Activated naive CD8-positive, alpha-beta T cell treated with anti-CD3 and anti-CD28 coated beads for 36 hours (primary cell): ENCODE results near the gene ESRRA. TPM values are rescaled to one million over a fixed set of nuclear protein-coding genes. Genes with fewer than 3 reads are reported as not detected.
"Not testable (repeated sequence)": the region's sequence is repeated elsewhere in the genome, so short reads cannot be mapped to it uniquely, and the experiment has no call there.

ENCODE experiments used
- DNase-seq: peaks from one replicate; pipeline ENCODE4 v3.0.0; 2021
- H3K27ac Mint-ChIP-seq: one replicate; pipeline ENCODE4 v1.8.0; 2022; ENCODE audit warnings: mild to moderate bottlenecking, moderate library complexity, mixed read lengths
- H3K27me3 Mint-ChIP-seq: one replicate; pipeline ENCODE4 v1.8.0; 2022; ENCODE audit warnings: mild to moderate bottlenecking, mixed read lengths
- H3K36me3 Mint-ChIP-seq: one replicate; pipeline ENCODE4 v1.8.0; 2021; ENCODE audit warnings: mild to moderate bottlenecking, mixed read lengths
- H3K4me1 Mint-ChIP-seq: one replicate; pipeline ENCODE4 v1.8.0; 2021; ENCODE audit warnings: mixed read lengths
- H3K4me3 Mint-ChIP-seq: one replicate; pipeline ENCODE4 v1.8.0; 2022; ENCODE audit warnings: mild to moderate bottlenecking, moderate library complexity, mixed read lengths
- H3K9me3 Mint-ChIP-seq: one replicate; pipeline ENCODE4 v1.8.0; 2022; ENCODE audit warnings: mixed read lengths
- total RNA-seq, 2 experiments: library from RNA; stranded (reverse); gene quantifications; one replicate each; pipeline ENCODE4 v1.2.3, GENCODE V29; 2021

The ESRRA gene
- total RNA-seq, 2 experiments from 2014 or later: 46.5 to 46.9 TPM

DNA sequence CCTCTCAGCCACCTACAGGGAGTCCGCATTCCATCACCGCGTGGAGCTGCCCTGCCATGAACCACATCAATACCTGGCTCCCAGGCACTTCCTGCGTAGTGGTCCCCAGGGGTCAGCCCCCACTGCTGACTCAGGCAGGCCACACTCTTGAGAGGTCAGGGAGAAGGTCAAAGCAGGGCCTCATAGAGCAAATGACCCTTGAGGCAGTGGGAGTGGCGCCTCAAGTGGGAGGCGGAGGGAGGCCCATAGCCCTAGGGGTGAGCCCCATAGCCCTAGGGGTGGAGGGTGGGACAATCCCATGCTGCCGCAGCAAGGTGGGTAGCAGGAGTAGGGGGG lies 17.6 kb downstream of the ESRRA start:
- Mint-ChIP-seq H3K4me3 (no peak overlapping the region), H3K36me3 (peaks cover 12% of the 10 kb centered on the region), H3K4me1 (peaks cover 23% of the 10 kb centered on the region), H3K9me3 (no peaks in the 10 kb centered on the region), H3K27me3 (no peaks in the 10 kb centered on the region), H3K27ac (no peak overlapping the region)
- no peak for DNase-seq

DNA sequence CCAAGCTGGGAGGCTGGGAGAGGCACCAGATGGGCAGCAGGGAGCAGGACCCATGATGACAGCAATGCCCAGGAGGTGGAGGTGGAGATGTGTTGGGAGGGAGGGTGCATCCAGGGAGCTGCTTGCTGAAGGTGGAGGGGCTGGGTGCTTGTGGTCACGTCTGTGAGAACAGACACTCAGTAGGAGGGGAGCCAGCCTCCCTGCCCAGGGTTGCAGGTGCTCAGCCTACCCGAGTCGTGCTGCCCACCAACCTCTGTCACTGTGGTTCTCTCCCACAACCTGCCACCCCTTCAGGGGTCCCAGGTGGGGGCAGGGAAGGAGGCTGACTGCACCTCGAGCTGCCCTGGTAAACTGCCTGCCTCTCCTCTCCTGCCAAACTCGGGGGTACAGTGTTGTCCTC lies 18.0 kb downstream of the ESRRA start:
- no peak for DNase-seq
- Mint-ChIP-seq H3K4me1 (peaks cover 23% of the 10 kb centered on the region), H3K27ac (no peak overlapping the region), H3K36me3 (peaks cover 12% of the 10 kb centered on the region), H3K9me3 (no peaks in the 10 kb centered on the region), H3K4me3 (no peak overlapping the region), H3K27me3 (no peaks in the 10 kb centered on the region)

DNA sequence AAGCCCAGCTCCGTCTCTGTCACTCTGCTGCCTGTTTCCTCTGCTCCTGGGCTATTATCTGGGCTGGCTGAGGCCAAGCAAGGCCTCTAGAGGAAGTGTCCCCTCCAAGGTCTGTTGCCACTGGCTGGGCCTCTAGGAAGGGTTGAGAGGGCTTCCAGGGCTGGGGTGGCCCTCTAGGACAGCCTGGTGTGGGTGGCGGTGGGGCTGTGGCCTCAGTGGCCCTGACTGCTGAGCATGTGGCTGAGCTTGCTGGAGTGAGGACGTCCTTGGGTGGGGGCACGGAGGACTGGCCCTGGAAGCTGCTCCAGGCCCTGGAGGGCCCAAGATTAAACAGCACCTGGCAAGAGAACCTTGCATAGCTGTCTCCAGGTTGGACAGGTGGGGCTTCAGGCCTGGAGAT lies 18.7 kb downstream of the ESRRA start:
- H3K27me3 Mint-ChIP-seq, H3K9me3 Mint-ChIP-seq, H3K27ac Mint-ChIP-seq, H3K4me3 Mint-ChIP-seq, DNase-seq: not testable (repeated sequence)
- Mint-ChIP-seq H3K36me3 (peaks cover 11% of the 10 kb centered on the region), H3K4me1 (peaks cover 20% of the 10 kb centered on the region)

DNA sequence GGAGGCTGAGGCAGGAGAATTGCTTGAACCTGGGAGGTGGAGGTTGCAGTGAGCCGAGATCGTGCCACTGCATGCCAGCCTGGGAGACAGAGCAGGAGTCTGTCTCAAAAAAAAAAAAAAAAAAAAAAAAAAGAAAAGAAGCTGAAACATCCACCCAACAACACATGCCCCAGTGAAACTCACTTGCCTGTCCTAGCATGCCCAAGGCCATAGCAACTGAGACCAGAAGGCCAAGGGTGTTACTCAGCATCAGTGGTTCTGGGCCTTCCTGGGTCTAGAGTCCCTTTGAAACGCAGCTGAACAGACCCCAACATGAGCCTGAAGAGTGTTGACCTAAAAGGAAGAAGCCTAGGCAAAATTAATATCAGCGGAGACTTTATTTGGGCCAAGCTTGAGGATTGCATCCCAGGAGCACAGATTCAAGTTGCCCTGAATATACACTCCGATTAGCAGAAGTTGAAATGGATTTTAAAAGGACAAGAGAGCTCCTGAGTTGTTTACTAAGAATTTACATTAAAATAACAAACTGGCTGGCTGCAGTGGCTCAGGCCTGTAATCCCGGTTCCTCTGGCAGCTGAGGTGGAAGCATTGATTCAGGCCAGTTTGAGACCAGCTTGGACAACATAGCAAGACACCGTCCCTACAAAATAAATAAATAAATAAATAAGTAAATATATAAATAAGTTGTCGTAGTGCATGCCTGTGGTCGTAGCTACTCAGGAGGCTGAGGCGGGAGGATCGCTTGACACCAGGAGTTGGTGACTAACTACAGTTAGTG lies 19.6 kb downstream of the ESRRA start:
- Mint-ChIP-seq H3K27ac (no peak overlapping the region), H3K4me3 (no peak overlapping the region), H3K27me3 (no peaks in the 10 kb centered on the region), H3K36me3 (peaks cover 8% of the 10 kb centered on the region), H3K4me1 (peaks cover 12% of the 10 kb centered on the region), H3K9me3 (no peaks in the 10 kb centered on the region)
- no peak for DNase-seq

DNA sequence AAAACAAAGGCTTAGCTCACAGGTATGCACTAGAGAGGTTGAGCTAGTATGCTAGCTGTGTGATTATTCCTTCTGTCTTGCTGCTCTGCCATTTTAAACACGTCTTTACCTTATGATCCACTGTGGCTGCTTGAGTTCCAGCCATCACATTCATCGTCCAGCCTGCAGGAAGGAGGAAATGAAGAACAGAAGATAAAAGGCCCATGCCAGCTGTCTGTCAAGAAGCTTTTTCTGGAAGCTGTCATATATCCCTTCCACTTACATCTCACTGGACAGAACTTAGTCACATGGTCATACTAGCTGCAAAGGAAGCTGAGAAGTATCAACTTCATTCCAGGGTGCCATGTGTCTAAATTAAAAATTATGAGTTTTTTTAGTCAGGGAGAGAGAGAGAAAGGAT lies 22.1 kb downstream of the ESRRA start:
- Mint-ChIP-seq H3K4me1 (peaks cover 6% of the 10 kb centered on the region), H3K27ac (no peak overlapping the region), H3K27me3 (no peaks in the 10 kb centered on the region), H3K9me3 (no peaks in the 10 kb centered on the region), H3K36me3 (no peaks in the 10 kb centered on the region), H3K4me3 (no peak overlapping the region)
- no peak for DNase-seq

DNA sequence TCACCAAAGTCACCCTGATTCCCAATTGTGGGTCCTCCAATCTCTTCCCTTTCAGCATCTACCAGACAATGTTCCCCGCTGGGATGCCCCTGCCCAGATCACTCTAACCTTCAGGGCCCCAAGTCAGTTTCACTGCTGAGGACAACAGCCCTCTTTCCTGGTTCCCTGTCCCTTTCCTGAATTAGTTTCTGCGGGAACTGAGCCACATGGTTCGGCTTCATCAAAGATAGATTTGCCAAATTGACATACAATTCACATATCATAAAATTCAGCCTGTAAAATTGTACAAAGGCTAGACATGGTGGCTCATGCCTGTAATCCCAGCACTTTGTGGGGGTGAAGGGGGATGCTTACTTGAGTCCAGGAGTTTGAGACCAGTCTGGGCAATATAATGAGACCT lies 22.7 kb downstream of the ESRRA start:
- no peaks in the 10 kb centered on the region for H3K36me3 Mint-ChIP-seq
- H3K9me3 Mint-ChIP-seq: no peaks in the 10 kb centered on the region
- peaks cover 6% of the 10 kb centered on the region for H3K4me1 Mint-ChIP-seq
- DNase-seq: no peak
- no peak overlapping the region for H3K4me3 Mint-ChIP-seq
- H3K27ac Mint-ChIP-seq: no peak overlapping the region
- no peaks in the 10 kb centered on the region for H3K27me3 Mint-ChIP-seq

DNA sequence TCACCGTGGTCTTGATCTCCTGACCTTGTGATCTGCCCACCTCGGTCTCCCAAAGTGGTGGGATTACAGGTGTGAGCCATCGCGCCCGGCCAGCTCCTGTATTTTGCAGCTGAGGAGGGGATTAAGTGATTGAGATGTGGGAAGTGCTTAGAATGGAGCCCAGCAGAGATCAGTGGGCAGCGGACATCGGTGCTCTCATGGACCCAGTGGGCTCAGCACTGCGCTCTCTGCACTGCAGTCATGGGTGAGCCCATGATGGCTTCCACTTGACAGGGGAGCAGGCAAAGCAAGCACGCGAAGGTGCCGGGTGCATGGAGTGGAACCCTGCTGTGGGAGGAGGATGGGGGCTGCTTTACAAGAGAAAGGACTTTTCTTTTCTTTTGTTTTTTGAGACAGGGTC lies 25.6 kb downstream of the ESRRA start:
- Mint-ChIP-seq H3K4me3 (no peak overlapping the region), H3K36me3 (peaks cover 2% of the 10 kb centered on the region), H3K4me1 (peaks cover 12% of the 10 kb centered on the region), H3K27me3 (no peaks in the 10 kb centered on the region), H3K9me3 (no peaks in the 10 kb centered on the region), H3K27ac (no peak overlapping the region)
- no peak for DNase-seq

DNA sequence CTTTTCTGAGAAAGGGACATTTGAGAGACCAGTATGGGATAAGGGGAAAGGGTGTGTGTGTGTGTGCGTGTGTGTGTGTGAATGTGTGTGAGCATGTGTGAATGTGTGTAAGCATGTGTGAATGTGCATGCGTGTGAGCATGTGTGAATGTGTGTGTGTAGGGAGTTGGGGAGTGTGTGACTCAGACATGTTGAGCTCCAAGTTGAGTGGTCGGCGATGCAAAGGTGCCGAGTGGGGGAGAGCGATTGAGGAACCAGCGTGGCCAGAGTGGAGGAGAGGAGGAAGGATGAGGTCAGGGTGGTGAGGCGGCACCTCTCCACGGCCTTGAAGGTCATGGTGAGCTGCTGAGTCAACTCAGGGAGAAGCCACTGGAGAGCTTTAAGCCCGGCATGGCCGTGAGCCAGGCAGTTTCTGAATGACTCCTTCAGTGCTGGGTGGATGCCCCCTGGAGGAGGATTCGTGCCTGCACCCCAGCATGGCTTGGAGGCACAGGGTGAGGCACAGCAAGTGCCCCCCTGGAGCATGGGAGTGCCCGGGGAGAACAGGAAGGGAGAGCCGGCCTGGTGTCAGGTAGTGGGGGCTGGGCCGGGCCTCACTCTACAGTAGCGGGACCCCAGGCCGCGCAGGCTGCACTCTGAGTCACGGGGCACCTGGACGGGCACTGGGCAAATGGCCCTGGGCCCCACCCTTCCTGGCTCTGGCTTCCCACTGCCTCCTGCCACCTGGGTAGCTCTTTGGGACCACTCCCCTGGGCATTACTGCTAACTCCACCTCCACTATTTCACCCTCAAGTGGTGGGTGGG lies 26.4 kb downstream of the ESRRA start:
- Mint-ChIP-seq H3K4me3 (no peak overlapping the region), H3K9me3 (no peaks in the 10 kb centered on the region)
- DNase-seq: peak; percentile 82

DNA sequence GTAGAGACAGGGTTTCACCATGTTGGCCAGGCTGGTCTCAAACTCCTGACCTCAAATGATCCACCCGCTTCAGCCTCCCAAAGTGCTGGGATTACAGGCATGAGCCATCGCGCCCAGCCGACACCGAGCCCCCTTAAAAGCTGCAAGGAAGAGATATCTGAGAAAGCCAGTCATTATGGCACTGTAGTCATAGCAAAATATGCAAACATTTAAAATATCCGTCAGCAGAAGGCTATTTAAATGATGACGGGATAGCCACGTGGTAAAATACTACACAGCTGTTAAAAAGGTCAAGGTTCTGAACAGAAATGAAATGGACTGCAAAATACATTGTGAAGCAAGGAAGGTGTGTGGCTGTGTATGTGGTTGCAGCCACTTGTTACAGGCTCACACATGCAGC lies 28.2 kb downstream of the ESRRA start:
- Mint-ChIP-seq H3K36me3 (peaks cover 2% of the 10 kb centered on the region), H3K4me1 (peaks cover 17% of the 10 kb centered on the region), H3K27me3 (no peaks in the 10 kb centered on the region), H3K9me3 (no peaks in the 10 kb centered on the region), H3K27ac (no peak overlapping the region), H3K4me3 (no peak overlapping the region)
- no peak for DNase-seq

More for the DNA sequence above, 26.4 kb downstream of the ESRRA start:
- H3K27ac Mint-ChIP-seq: peak overlapping the region; percentile 9
- no peaks in the 10 kb centered on the region for H3K27me3 Mint-ChIP-seq
- peaks cover 2% of the 10 kb centered on the region for H3K36me3 Mint-ChIP-seq
- peaks cover 15% of the 10 kb centered on the region for H3K4me1 Mint-ChIP-seq

DNA sequence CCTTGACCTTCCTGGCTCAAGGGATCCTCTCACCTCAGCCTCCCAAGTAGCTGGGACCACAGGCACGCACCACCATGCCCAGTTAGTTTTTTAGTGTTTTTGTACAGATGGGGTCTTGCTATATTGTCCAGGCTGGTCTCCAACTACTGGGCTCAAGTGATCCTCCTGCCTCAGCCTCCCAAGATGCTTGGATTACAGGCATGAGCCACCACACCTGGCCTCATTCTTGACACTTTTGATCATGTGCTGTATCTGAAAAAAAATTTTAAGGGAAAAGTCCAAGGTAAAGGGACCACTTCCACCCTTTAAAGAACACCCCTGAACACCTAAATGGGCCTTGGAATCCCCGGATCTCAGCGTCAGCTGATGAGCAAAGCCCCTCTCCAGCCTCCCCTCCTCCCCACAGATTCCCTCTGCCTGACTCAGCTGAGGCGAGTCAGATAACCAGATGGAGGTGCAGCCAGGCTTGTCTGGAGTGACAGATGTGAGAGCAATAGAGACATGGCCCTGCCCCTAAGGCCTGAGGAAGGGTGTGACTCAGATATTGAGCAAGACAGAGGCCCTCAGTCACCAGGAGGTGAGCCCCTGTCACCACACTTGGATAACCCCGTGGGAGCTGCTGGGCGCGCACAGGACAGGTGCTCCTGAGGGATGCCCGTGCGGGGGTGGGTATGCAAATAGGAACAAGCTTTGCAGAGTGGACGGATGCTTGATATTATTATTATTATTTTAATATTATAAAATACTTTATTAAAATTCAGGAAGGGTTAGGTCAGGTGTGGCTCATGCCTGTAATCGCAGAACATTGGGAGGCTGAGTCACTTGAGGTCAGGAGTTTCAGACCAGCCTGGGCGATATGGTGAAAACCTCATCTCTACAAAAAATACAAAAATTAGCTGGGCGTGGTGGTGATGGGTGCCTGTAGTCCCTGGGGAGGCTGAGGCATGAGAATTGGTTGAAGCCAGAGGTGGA lies 29.7 kb downstream of the ESRRA start:
- no peaks in the 10 kb centered on the region for H3K27me3 Mint-ChIP-seq
- H3K4me3 Mint-ChIP-seq: no peak overlapping the region
- peaks cover 2% of the 10 kb centered on the region for H3K36me3 Mint-ChIP-seq
- H3K9me3 Mint-ChIP-seq: no peaks in the 10 kb centered on the region
- H3K4me1 Mint-ChIP-seq: peaks cover 28% of the 10 kb centered on the region
- peak; percentile 50 for DNase-seq
- H3K27ac Mint-ChIP-seq: no peak overlapping the region

DNA sequence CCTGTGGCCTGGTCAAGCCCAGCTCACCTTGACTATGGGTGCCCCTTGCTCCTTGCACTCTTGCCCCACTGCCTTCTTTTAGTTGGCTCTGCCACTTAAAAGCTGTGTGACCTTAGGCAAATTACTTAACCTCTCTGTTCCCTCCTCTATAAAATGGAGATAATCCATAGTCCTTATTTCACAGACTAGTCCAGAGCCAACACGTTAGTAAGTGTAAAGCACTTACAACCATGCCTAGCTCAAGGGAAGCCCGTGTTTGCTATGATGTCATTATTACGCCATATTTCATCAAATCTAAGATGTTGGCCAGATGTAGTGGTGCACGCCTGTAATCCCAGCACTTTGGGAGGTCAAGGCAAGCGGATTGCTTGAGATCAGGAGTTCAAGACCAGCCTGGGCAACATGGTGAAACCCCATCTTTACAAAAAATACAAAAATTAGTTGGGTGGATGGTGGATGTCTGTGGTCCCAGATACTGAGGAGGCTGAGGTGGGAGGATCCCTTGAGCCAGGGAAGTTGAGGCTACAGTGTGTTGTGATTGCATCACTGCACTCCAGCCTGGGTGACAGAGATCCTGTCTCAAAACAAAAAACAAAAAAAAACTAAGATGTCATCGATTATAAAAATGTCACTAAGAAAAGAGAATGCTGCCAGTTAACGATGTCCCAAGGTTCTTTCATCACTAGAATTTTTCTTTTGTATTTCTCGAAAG lies 32.4 kb downstream of the ESRRA start:
- Mint-ChIP-seq H3K36me3 (peaks cover 10% of the 10 kb centered on the region), H3K27ac (peak overlapping the region; percentile 34), H3K4me3 (no peak overlapping the region), H3K27me3 (no peaks in the 10 kb centered on the region), H3K9me3 (no peaks in the 10 kb centered on the region), H3K4me1 (peaks cover 31% of the 10 kb centered on the region)
- DNase-seq: no peak

DNA sequence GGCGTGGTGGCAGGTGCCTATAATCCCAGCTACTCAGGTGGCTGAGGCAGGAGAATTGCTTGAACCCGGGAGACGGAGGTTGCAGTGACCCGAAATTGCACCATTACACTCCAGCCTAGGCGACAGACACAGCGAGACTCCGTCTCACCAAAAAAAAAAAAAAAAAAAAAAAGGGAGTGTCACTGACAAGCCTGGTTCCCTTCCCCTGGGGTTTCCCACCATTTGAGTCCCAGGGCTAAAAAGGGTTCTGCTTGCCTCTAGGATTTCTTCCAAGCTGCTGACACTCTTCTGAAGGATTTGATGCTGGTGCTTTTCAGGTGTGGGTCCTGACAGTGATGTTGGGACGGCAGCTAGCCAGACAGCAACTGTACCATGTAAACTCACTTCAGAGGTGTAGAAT lies 33.4 kb downstream of the ESRRA start:
- Mint-ChIP-seq H3K9me3 (no peaks in the 10 kb centered on the region), H3K4me1 (peaks cover 31% of the 10 kb centered on the region), H3K27ac (peak overlapping the region; percentile 90), H3K4me3 (peak overlapping the region; percentile 92), H3K27me3 (no peaks in the 10 kb centered on the region), H3K36me3 (peaks cover 10% of the 10 kb centered on the region)
- DNase-seq: no peak

DNA sequence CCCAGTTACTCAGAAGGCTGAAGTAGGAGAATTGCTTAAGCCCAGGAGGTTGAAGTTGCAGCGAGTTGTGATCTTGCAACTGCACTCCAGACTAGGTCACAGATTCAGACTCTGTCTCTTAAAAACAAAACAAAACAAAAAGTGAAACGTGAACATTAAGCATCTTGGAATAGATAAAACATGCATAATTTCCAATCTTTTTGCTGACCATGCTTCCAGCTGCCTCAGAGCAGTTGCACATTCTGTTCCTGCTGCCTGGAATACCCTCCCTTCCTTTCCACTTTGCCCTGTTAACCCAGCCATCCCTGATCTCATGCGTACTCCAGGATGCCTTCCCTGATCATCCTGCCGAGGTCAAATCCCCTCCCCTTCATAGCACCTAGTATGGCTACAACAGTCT lies 34.0 kb downstream of the ESRRA start:
- Mint-ChIP-seq H3K36me3 (peaks cover 10% of the 10 kb centered on the region), H3K27me3 (no peaks in the 10 kb centered on the region), H3K4me3 (peak overlapping the region; percentile 92), H3K27ac (peak overlapping the region; percentile 90), H3K9me3 (no peaks in the 10 kb centered on the region), H3K4me1 (peaks cover 31% of the 10 kb centered on the region)
- no peak for DNase-seq

DNA sequence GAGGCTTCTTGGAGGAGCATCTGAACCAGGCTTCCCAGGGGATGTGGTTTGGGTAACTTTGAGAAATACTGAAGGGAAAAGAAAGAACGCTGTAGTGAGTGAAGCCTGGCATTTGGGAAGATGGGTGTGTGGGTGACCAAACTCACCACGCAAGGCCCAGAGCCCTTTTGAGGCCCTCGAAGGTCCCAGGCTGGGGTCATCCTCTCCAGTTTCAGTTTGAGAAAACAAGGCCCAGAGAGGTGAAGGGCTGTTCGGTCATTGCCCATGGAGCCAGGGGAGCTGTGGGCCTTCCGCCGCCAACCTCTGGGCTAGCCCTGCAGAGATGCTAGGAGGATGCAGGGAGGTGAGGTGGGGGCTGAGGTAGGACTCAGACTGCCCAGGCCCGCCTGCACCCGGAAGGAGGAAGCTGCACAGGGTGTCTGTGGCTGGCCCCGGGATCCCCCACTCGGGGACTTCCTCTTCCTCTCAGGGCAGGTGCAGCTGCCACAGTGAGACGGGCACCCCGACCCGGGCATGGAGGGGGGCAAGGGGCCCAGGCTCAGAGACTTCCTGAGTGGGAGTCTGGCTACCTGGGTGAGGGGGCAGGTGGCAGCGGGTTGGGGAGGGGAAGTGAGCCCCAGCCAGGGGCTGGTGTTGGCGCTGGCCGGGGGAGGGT lies 34.6 kb downstream of the ESRRA start, which contains the start of gene CCDC88B:
CCDC88B (plus strand) TSS at position 451 of the 655 bp plus-strand sequence; CDS start at position 514, 63 bp downstream.
- peak within 1 kb of the TSS; percentile 92 for H3K4me3 Mint-ChIP-seq
- H3K4me1 Mint-ChIP-seq: peaks cover 31% of the 10 kb centered on the region

More for the DNA sequence above, 34.6 kb downstream of the ESRRA start, which contains the start of gene CCDC88B:
- Mint-ChIP-seq H3K36me3 (peaks cover 10% of the 10 kb centered on the region), H3K27ac (peak within 1 kb of the TSS; percentile 90), H3K9me3 (no peaks in the 10 kb centered on the region), H3K27me3 (no peaks in the 10 kb centered on the region)
- DNase-seq: peak; percentile 88
